RCC 7860 (cell line): ENCODE measurements around the gene MLXIPL.
"Not testable (repeated sequence)": the region's sequence is repeated elsewhere in the genome, so short reads cannot be mapped to it uniquely, and the experiment has no call there.

Experiments used
- DNase-seq: peaks from one replicate; pipeline ENCODE4 v3.0.0-alpha.2; 2015; ENCODE audit warnings: low spot score
- FAIRE-seq: peaks from 2 replicates; lab custom pipeline; 2012; peaks lifted over from hg19 to GRCh38; lab: Jason Lieb, UNC

The MLXIPL gene

GRCh38 chr7:73645643-73646174 lies 21.4 kb upstream of the MLXIPL start:
- FAIRE-seq (no peak), DNase-seq (no peak)

GRCh38 chr7:73644688-73645286 lies 20.5 kb upstream of the MLXIPL start:
- DNase-seq (no peak), FAIRE-seq (no peak)

GRCh38 chr7:73642834-73643233 lies 18.5 kb upstream of the MLXIPL start:
- no peak for FAIRE-seq

GRCh38 chr7:73638911-73639310 lies 14.6 kb upstream of the MLXIPL start:
- no peak for FAIRE-seq
- no peak for DNase-seq

More at GRCh38 chr7:73642834-73643233, 18.5 kb upstream of the MLXIPL start:
- DNase-seq, result no peak

- DNase-seq (no peak), FAIRE-seq (no peak)
These were observed 11.3 kb upstream of the MLXIPL start for GRCh38 chr7:73635428-73636200.

- DNase-seq (no peak), FAIRE-seq (no peak)
These were observed 9.5 kb upstream of the MLXIPL start for GRCh38 chr7:73633844-73634243.

- DNase-seq, result no peak
- no peak for FAIRE-seq
These were observed 9.0 kb upstream of the MLXIPL start for GRCh38 chr7:73633323-73633722.

GRCh38 chr7:73631558-73631957 lies 7.2 kb upstream of the MLXIPL start:
- DNase-seq (no peak), FAIRE-seq (no peak)

GRCh38 chr7:73628504-73628903 lies 4.2 kb upstream of the MLXIPL start:
- FAIRE-seq, result no peak
- DNase-seq, result no peak

GRCh38 chr7:73626814-73627213 lies 2.5 kb upstream of the MLXIPL start:
- no peak for DNase-seq

GRCh38 chr7:73625276-73625675 lies 954 bp upstream of the MLXIPL start:
- DNase-seq, result no peak
- no peak for FAIRE-seq

More at GRCh38 chr7:73626814-73627213, 2.5 kb upstream of the MLXIPL start:
- FAIRE-seq, result no peak

GRCh38 chr7:73624669-73625001 lies 313 bp upstream of the MLXIPL start:
- FAIRE-seq, result no peak
- DNase-seq, result no peak

GRCh38 chr7:73622909-73623797 lies 1.2 kb downstream of the MLXIPL start:
- no peak for FAIRE-seq
- DNase-seq, result no peak

GRCh38 chr7:73622527-73622908 lies 1.8 kb downstream of the MLXIPL start:
- FAIRE-seq (no peak), DNase-seq (no peak)

GRCh38 chr7:73621168-73622063 lies 2.9 kb downstream of the MLXIPL start:
- FAIRE-seq (no peak), DNase-seq (no peak)

GRCh38 chr7:73619394-73619793 lies 4.9 kb downstream of the MLXIPL start:
- DNase-seq, FAIRE-seq: not testable (repeated sequence)

GRCh38 chr7:73618538-73618937 lies 5.8 kb downstream of the MLXIPL start:
- no peak for DNase-seq
- no peak for FAIRE-seq

GRCh38 chr7:73617520-73617919 lies 6.8 kb downstream of the MLXIPL start:
- not testable (repeated sequence) for DNase-seq, FAIRE-seq

- FAIRE-seq (no peak), DNase-seq (no peak)
These were observed 8.4 kb downstream of the MLXIPL start for GRCh38 chr7:73615886-73616285.

- not testable (repeated sequence) for DNase-seq, FAIRE-seq
These were observed 9.4 kb downstream of the MLXIPL start for GRCh38 chr7:73614937-73615336.
